IPS DF 6.9 (cell line): ENCODE results near the gene MAJIN.

Experiments
- DNase-seq: peaks from one replicate; pipeline ENCODE4 v3.0.0-alpha.2; 2013; ENCODE audit warnings: low read depth, low spot score
- H3K27ac ChIP-seq: one replicate; pipeline ENCODE4 v1.5.1; 2013; ENCODE audit warnings: low read length, control low read depth
- H3K27me3 ChIP-seq: 2 replicates; pipeline ENCODE4 v1.6.1; 2013; ENCODE audit warnings: mild to moderate bottlenecking, low read length; ENCODE audit not compliant: control insufficient read depth, insufficient read depth
- H3K36me3 ChIP-seq: 2 replicates; pipeline ENCODE4 v1.6.1; 2013; ENCODE audit warnings: low read length; ENCODE audit not compliant: control insufficient read depth, insufficient read depth
- H3K4me1 ChIP-seq: 2 replicates; pipeline ENCODE4 v1.6.1; 2013; ENCODE audit warnings: low read length; ENCODE audit not compliant: control insufficient read depth, insufficient read depth
- H3K4me3 ChIP-seq: 2 replicates; pipeline ENCODE4 v1.5.1; 2013; ENCODE audit warnings: mild to moderate bottlenecking, low read length
- H3K9me3 ChIP-seq: 2 replicates; pipeline ENCODE4 v1.6.1; 2013; ENCODE audit warnings: low read length, inconsistent platforms; ENCODE audit not compliant: control insufficient read depth, insufficient read depth
- WGBS: extraction: QIAGEN DNeasy Blood & Tissue Kit; methylation state at CpG from one replicate; pipeline ENCODE4 v1.1.7; 2013; ENCODE audit warnings: mixed read lengths, missing lambda C conversion rate; ENCODE audit not compliant: insufficient read length, insufficient coverage; 5-methylcytosine and 5-hydroxymethylcytosine counted together

The MAJIN gene

GRCh38 chr11:64915376-64915887, 56.5 kb downstream of the MAJIN start:
- no peak overlapping the region for H3K4me3 ChIP-seq
- no peaks in the 10 kb centered on the region; the same call in 1 of the 2 replicates for H3K4me1 ChIP-seq
- DNase-seq: no peak
- WGBS: no CpG with 5 or more reads among the region's 7 CpGs
- no peaks in the 10 kb centered on the region for H3K27me3 ChIP-seq
- no peaks in the 10 kb centered on the region for H3K9me3 ChIP-seq
- peaks cover 19% of the 10 kb centered on the region for H3K36me3 ChIP-seq
- no peak overlapping the region for H3K27ac ChIP-seq

GRCh38 chr11:64914123-64914522, 57.8 kb downstream of the MAJIN start:
- Histone ChIP-seq H3K4me1 (no peaks in the 10 kb centered on the region; the same call in 1 of the 2 replicates), H3K27ac (no peak overlapping the region)
- WGBS: no CpG with 5 or more reads among the region's 17 CpGs

GRCh38 chr11:64913171-64913727, 58.7 kb downstream of the MAJIN start:
- WGBS: no CpG with 5 or more reads among the region's 18 CpGs
- Histone ChIP-seq H3K4me1 (no peaks in the 10 kb centered on the region; the same call in 1 of the 2 replicates), H3K36me3 (peaks cover 25% of the 10 kb centered on the region), H3K27ac (no peak overlapping the region), H3K27me3 (no peaks in the 10 kb centered on the region), H3K4me3 (no peak overlapping the region), H3K9me3 (no peaks in the 10 kb centered on the region)
- no peak for DNase-seq

More at GRCh38 chr11:64914123-64914522, 57.8 kb downstream of the MAJIN start:
- H3K4me3 ChIP-seq: no peak overlapping the region
- peaks cover 25% of the 10 kb centered on the region for H3K36me3 ChIP-seq
- no peak for DNase-seq
- H3K9me3 ChIP-seq: no peaks in the 10 kb centered on the region
- H3K27me3 ChIP-seq: no peaks in the 10 kb centered on the region

- Histone ChIP-seq H3K27ac (no peak overlapping the region), H3K4me1 (no peaks in the 10 kb centered on the region; the same call in 1 of the 2 replicates), H3K9me3 (no peaks in the 10 kb centered on the region), H3K36me3 (peaks cover 34% of the 10 kb centered on the region), H3K27me3 (no peaks in the 10 kb centered on the region), H3K4me3 (no peak overlapping the region)
- DNase-seq: no peak
- no CpG with 5 or more reads among the region's 9 CpGs for WGBS
Measured at GRCh38 chr11:64911689-64912088, 60.2 kb downstream of the MAJIN start.

- DNase-seq: no peak
- Histone ChIP-seq H3K27me3 (no peaks in the 10 kb centered on the region), H3K27ac (no peak overlapping the region), H3K9me3 (no peaks in the 10 kb centered on the region), H3K4me1 (no peaks in the 10 kb centered on the region; the same call in 1 of the 2 replicates), H3K36me3 (peaks cover 37% of the 10 kb centered on the region), H3K4me3 (no peak overlapping the region)
- WGBS: no CpG with 5 or more reads among the region's 7 CpGs
Measured at GRCh38 chr11:64911142-64911541, 60.8 kb downstream of the MAJIN start.

- no peak overlapping the region for H3K4me3 ChIP-seq
- H3K27ac ChIP-seq: no peak overlapping the region
- H3K4me1 ChIP-seq: no peaks in the 10 kb centered on the region; the same call in 1 of the 2 replicates
- H3K9me3 ChIP-seq: no peaks in the 10 kb centered on the region
- H3K27me3 ChIP-seq: no peaks in the 10 kb centered on the region
- DNase-seq: no peak
- H3K36me3 ChIP-seq: peaks cover 43% of the 10 kb centered on the region
- WGBS: no CpG with 5 or more reads among the region's 27 CpGs
Measured at GRCh38 chr11:64910451-64911093, 61.3 kb downstream of the MAJIN start.

- no peaks in the 10 kb centered on the region for H3K27me3 ChIP-seq
- no peaks in the 10 kb centered on the region; the same call in 1 of the 2 replicates for H3K4me1 ChIP-seq
- whole genome bisulfite sequencing: no CpG with 5 or more reads among the region's 39 CpGs
- H3K27ac ChIP-seq: no peak overlapping the region
- H3K9me3 ChIP-seq: no peaks in the 10 kb centered on the region
- no peak for DNase-seq
- peaks cover 46% of the 10 kb centered on the region for H3K36me3 ChIP-seq
- H3K4me3 ChIP-seq: no peak overlapping the region
Measured at GRCh38 chr11:64909653-64910343, 62.1 kb downstream of the MAJIN start.

- no CpG with 5 or more reads among the region's 11 CpGs for WGBS
- Histone ChIP-seq H3K4me3 (no peak overlapping the region), H3K27ac (no peak overlapping the region), H3K36me3 (peaks cover 45% of the 10 kb centered on the region), H3K4me1 (no peaks in the 10 kb centered on the region; the same call in 1 of the 2 replicates), H3K9me3 (no peaks in the 10 kb centered on the region), H3K27me3 (no peaks in the 10 kb centered on the region)
- DNase-seq: no peak
Measured at GRCh38 chr11:64908766-64909165, 63.1 kb downstream of the MAJIN start.

- Histone ChIP-seq H3K4me1 (no peaks in the 10 kb centered on the region), H3K9me3 (no peaks in the 10 kb centered on the region), H3K36me3 (peaks cover 40% of the 10 kb centered on the region), H3K27me3 (no peaks in the 10 kb centered on the region), H3K27ac (no peak overlapping the region), H3K4me3 (no peak overlapping the region)
- no peak for DNase-seq
- WGBS: no CpG with 5 or more reads among the region's 13 CpGs
Measured at GRCh38 chr11:64906314-64906635, 65.6 kb downstream of the MAJIN start.

GRCh38 chr11:64905516-64906313, 66.2 kb downstream of the MAJIN start:
- Histone ChIP-seq H3K36me3 (peaks cover 35% of the 10 kb centered on the region), H3K4me1 (no peaks in the 10 kb centered on the region), H3K27me3 (no peaks in the 10 kb centered on the region), H3K9me3 (no peaks in the 10 kb centered on the region), H3K27ac (no peak overlapping the region), H3K4me3 (no peak overlapping the region)
- no CpG with 5 or more reads among the region's 25 CpGs for WGBS
- DNase-seq: no peak
